SH-SY5Y (cell line): Measurements from ENCODE around the gene MCMBP.

Source experiments
- GATA2 ChIP-seq: IDR thresholded peaks from 2 replicates; pipeline ENCODE4 v1.6.1; 2011; ENCODE audit warnings: mild to moderate bottlenecking, low read depth, low read length
- GATA3 ChIP-seq: IDR thresholded peaks from 2 replicates; pipeline ENCODE4 v1.6.1; 2011; ENCODE audit warnings: low read depth, mild to moderate bottlenecking, low read length, moderate library complexity

- TF ChIP-seq GATA2 (no peak), GATA3 (no peak)
Measured at GRCh38 chr10:119830851-119831250, 41.8 kb downstream of the MCMBP start.
